ENCODE measurements around the gene FARSA. TPM values are rescaled to one million over a fixed set of nuclear protein-coding genes. Genes with fewer than 3 reads are reported as not detected.
"Not testable (repeated sequence)": the region's sequence is repeated elsewhere in the genome, so short reads cannot be mapped to it uniquely, and the experiment has no call there.

The FARSA gene
- total RNA-seq, 1 donor from 2014 or later, result 165 TPM

DNA sequence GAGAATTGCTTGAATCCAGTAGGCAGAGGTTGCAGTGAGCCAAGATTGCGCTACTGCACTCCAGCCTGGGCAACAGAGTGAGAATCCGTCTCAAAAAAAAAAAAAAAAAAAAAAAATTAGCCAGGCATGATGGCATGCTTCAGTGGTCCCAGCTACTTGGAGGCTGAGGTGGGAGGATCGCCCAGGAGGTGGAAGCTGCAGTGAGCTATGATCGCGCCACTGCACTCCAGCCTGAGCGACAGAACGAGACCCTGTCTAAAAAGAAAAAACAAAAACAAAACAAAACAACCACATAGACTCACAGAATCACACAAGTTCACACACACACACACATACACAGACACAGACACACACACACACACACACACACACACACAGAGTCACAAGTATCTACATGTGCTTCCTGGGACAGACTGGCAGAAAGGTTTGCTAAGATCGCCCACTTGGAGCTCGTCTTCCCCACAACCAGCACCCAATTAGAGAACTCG is 43.2 kb downstream of the FARSA start:
- not testable (repeated sequence) for H3K4me1 Mint-ChIP-seq (ENCODE audit: low read depth); H3K27me3 Mint-ChIP-seq (ENCODE audit: low read depth); DNase-seq (ENCODE audit: low spot score); H3K9me3 Mint-ChIP-seq
- Mint-ChIP-seq H3K4me3 (ENCODE audit: low read depth) (peak overlapping the region; percentile 95), H3K36me3 (ENCODE audit: low read depth) (peaks cover 23% of the 10 kb centered on the region), H3K27ac (peak overlapping the region; percentile 81)
- intact Hi-C loops (cut with micrococcal nuclease), result loop anchor here (2.0 kb wide), 2 partner anchors 28 to 48 kb away; partner anchors contain the start of genes CALR and SYCE2

DNA sequence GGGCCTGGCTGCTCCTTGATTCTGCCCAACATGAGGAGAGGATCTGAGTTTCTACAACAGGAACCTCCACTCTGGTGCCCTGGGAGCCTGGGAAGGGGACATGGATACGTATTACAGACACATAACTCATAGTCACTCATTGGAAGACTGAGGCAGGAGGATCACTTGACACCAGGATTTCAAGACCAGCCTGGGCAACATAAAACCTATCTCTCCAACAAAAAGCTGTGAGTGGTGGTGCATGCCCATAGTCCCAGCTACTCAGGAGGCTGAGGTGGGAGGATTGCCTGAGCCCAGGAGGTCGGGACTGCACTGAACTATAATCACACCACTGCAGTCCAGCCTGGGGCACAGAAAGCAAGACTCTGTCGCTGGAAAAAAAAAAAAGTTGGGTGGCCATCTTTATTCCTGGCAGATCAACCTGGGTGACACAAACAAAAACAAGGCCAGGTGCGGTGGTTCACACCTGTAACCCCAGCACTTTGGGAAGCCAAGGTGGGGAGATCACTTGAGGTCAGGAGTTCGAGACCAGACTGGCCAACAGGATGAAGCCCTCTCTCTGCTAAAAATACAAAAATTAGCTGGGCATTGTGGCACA is 45.4 kb downstream of the FARSA start:
- no peak for DNase-seq (ENCODE audit: low spot score)
- Mint-ChIP-seq H3K36me3 (ENCODE audit: low read depth) (peaks cover 10% of the 10 kb centered on the region), H3K4me3 (ENCODE audit: low read depth) (no peak overlapping the region), H3K27ac (no peak overlapping the region), H3K27me3 (ENCODE audit: low read depth) (no peaks in the 10 kb centered on the region), H3K4me1 (ENCODE audit: low read depth) (peaks cover 15% of the 10 kb centered on the region), H3K9me3 (peaks cover 5% of the 10 kb centered on the region)
- intact Hi-C loops (cut with micrococcal nuclease), result no loop called here

DNA sequence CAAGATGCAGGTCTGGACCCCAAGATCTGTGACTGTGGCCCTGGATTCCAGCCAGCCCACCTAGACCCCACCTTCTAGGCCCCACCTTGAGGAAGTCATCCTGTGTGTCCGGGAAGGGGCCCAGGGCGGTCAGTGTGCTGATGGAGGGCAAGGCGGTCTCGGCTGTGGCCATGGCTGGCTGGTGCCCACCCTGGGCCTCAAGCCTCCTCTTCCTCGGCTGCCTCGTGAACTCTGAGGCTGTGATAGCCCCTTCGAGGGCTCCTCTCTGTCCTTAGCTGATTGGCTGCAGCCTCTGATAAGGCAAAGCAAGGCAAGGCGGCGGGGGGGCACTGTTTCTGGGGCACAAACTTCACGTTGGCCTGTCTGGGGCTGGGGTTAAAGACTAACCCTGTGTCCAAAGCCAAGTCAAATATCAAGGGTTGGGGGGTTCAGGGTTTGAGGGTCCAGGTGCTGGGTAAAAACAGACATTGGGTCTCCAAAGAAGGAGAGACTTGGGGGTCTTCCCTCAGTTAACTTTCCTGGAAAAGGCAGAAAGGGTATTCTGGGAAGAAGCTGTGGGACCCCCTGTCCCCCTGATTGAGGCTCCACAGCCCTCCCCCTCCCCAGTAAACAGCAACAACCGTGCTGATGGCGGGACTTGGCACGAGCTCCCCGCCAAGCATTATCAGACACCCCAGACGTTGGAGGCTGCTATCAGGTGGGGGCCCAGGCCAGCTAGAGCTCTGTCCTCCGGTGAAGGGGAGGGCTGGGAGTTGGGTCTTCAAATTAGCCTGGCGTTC is 46.4 kb downstream of the FARSA start, which contains the start of gene KLF1:
Gene KLF1 (minus strand): TSS at position 233 of the 779 bp plus-strand sequence. CDS start 61 bp downstream, at position 172.
- no peak for DNase-seq (ENCODE audit: low spot score)
- H3K9me3 Mint-ChIP-seq, result peaks cover 5% of the 10 kb centered on the region
- no peak within 1 kb of the TSS for H3K27ac Mint-ChIP-seq
- H3K27me3 Mint-ChIP-seq (ENCODE audit: low read depth), result no peaks in the 10 kb centered on the region
- peaks cover 14% of the 10 kb centered on the region for H3K4me1 Mint-ChIP-seq (ENCODE audit: low read depth)
- H3K4me3 Mint-ChIP-seq (ENCODE audit: low read depth), result peak within 1 kb of the TSS; percentile 41
- H3K36me3 Mint-ChIP-seq (ENCODE audit: low read depth), result peaks cover 10% of the 10 kb centered on the region
- intact Hi-C loops (cut with micrococcal nuclease), result no loop called here

DNA sequence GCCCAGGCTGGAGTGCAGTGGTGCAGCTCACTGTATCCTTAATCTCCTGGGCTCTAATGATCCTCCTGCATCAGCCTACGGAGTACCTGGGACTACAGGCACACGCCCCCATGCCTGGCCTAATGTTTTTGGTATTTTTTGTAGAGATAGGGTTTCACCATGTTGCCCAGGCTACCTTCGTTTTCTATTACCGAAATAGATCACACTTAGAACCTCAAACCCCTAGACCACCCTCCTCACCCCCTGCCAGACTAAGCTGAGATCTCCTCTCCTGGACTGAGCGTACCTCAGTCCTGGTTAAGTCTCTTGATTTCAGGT is 46.9 kb downstream of the FARSA start:
- H3K9me3 Mint-ChIP-seq, result peaks cover 5% of the 10 kb centered on the region
- no peak overlapping the region for H3K27ac Mint-ChIP-seq
- no peaks in the 10 kb centered on the region for H3K27me3 Mint-ChIP-seq (ENCODE audit: low read depth)
- no peak for DNase-seq (ENCODE audit: low spot score)
- H3K4me3 Mint-ChIP-seq (ENCODE audit: low read depth), result peak overlapping the region; percentile 41
- H3K4me1 Mint-ChIP-seq (ENCODE audit: low read depth), result peaks cover 10% of the 10 kb centered on the region
- peaks cover 10% of the 10 kb centered on the region for H3K36me3 Mint-ChIP-seq (ENCODE audit: low read depth)
- intact Hi-C loops (cut with micrococcal nuclease), result no loop called here

DNA sequence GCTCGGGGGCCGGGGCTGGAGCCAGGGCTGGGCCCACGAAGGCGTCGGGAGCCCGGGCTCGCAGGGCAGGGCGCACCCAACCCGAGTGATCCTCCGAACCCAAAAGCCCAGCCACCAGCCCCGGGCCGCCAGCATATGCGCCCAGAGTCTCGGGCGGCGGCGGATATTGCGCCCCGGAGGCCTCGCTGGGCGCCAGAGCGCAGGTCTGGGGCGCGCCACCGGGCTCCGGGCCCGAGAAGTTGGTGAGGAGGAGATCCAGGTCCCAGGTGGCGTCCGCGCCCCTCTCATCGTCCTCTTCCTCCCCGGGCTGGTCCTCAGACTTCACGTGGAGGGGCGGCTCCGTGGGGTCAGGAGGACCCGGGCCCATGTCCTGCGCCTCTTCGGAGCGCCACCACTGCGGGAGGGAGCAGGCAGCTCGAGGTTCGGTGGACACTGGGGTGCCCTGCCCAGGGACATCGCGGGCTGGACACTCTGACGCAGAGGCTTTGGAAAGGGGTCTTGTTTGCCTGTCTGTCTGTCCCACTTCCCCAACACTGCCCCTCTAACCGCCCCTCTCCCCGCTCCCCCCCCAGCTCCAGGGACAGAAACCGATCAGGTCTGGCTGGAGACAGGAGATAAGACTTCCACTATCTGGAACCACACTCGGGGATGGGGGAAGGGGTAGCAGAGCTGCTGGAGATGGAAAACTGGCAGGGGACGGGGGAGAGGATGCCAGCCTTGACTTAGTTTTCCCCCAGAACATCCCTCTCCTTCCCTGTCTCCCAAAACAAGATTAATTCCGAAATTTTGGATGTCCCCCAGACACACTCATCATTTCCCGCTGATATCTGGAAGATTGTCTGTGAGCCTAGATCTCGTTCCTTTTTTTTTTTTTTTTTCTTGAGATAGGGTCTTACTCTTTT is 47.5 kb downstream of the FARSA start:
- DNase-seq (ENCODE audit: low spot score), result no peak
- H3K27ac Mint-ChIP-seq, result no peak overlapping the region
- peaks cover 8% of the 10 kb centered on the region for H3K36me3 Mint-ChIP-seq (ENCODE audit: low read depth)
- H3K27me3 Mint-ChIP-seq (ENCODE audit: low read depth), result no peaks in the 10 kb centered on the region
- intact Hi-C loops (cut with micrococcal nuclease), result loop anchor here (1.0 kb wide), 1 partner anchor 79 kb away; no protein-coding TSS in a partner anchor
- H3K4me1 Mint-ChIP-seq (ENCODE audit: low read depth), result peaks cover 11% of the 10 kb centered on the region
- H3K9me3 Mint-ChIP-seq, result peaks cover 5% of the 10 kb centered on the region
- H3K4me3 Mint-ChIP-seq (ENCODE audit: low read depth), result peak overlapping the region; percentile 41

DNA sequence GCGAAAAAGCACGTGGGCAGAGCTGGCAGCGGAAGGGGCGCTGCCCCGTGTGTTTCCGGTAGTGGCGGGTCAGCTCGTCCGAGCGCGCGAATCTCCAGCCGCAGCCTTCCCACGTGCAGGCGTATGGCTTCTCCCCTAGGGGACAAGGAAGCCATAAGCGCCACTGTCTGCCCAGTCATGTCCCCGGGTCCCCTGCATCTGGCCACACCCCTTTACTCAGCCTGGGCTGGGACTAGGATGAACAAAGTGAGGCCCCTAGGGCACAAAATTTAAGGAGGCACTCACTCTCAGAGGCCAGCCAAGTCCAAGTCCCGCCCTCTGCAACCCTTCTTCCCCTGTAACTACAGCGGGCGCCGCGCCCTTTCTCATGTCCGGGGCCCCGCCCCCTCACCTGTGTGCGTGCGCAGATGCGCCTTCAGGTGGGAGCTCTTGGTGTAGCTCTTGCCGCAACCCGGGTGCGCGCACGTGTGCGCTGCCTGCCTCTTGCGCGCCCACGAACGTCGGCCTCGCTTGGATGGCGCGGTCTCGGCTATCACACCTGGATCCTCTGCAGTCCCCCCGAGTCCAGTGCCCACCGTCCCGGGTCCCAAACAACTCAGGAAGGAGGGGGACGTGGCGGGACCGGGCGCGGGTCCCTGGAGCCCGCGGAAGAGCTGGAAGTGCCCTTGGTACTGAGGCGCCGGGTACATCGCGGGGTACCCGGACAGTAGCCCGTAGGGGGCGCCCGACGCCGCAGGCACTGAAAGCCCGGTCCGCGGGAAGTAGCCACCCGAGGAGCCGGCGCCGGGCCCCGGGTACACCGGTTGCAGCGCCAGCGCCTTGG is 48.4 kb downstream of the FARSA start:
- DNase-seq (ENCODE audit: low spot score), result peak; percentile 82
- H3K9me3 Mint-ChIP-seq, result peaks cover 5% of the 10 kb centered on the region
- H3K27me3 Mint-ChIP-seq (ENCODE audit: low read depth), result no peaks in the 10 kb centered on the region
- intact Hi-C loops (cut with micrococcal nuclease), result loop anchor here (1.0 kb wide), 1 partner anchor 80 kb away; no protein-coding TSS in a partner anchor
- peaks cover 13% of the 10 kb centered on the region for H3K4me1 Mint-ChIP-seq (ENCODE audit: low read depth)
- peak overlapping the region; percentile 61 for H3K27ac Mint-ChIP-seq
- H3K36me3 Mint-ChIP-seq (ENCODE audit: low read depth), result peaks cover 7% of the 10 kb centered on the region
- H3K4me3 Mint-ChIP-seq (ENCODE audit: low read depth), result peak overlapping the region; percentile 84

DNA sequence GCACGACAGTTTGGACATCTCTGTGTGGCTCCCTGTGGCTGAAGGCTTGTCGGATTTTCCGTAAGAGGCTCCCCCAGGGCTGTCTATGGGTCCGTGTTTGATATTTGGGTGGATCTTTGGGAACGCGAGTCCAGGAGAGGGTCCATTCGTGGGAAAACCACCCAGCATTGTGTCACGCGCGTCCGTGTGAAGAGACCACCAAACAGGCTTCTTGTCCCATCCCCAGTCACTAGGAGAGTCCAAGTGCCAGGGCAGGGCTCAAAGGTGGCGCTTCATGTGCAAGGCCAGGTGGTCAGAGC is 48.9 kb downstream of the FARSA start:
- Mint-ChIP-seq H3K27me3 (ENCODE audit: low read depth) (no peaks in the 10 kb centered on the region), H3K27ac (no peak overlapping the region)
- intact Hi-C loops (cut with micrococcal nuclease), result no loop called here

DNA sequence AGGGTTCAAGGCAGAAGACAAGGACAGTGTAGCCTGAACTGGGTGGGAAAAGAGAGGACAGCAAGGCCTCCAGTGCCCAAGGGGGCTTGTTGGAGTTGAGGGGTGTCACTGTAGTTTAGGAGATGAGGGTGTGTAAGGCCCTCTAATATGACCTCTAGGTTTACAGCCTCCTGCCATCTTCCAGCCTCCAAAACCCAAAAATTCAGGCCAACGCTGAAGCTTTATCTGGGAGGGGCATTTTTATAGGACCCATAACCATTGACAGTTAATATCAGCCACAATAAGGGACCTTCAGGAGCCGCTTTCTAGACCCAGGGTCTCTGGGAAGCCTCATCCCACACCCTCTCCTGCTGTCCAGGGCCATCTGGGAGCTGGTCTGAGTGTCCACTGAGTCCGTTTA is 49.3 kb downstream of the FARSA start:
- Mint-ChIP-seq H3K4me1 (ENCODE audit: low read depth) (peaks cover 16% of the 10 kb centered on the region), H3K27ac (no peak overlapping the region)
- intact Hi-C loops (cut with micrococcal nuclease), result no loop called here

More for the DNA sequence above, 48.9 kb downstream of the FARSA start:
- DNase-seq (ENCODE audit: low spot score), result no peak
- peaks cover 5% of the 10 kb centered on the region for H3K9me3 Mint-ChIP-seq
- peaks cover 7% of the 10 kb centered on the region for H3K36me3 Mint-ChIP-seq (ENCODE audit: low read depth)
- H3K4me3 Mint-ChIP-seq (ENCODE audit: low read depth), result peak overlapping the region; percentile 84
- H3K4me1 Mint-ChIP-seq (ENCODE audit: low read depth), result peaks cover 16% of the 10 kb centered on the region

DNA sequence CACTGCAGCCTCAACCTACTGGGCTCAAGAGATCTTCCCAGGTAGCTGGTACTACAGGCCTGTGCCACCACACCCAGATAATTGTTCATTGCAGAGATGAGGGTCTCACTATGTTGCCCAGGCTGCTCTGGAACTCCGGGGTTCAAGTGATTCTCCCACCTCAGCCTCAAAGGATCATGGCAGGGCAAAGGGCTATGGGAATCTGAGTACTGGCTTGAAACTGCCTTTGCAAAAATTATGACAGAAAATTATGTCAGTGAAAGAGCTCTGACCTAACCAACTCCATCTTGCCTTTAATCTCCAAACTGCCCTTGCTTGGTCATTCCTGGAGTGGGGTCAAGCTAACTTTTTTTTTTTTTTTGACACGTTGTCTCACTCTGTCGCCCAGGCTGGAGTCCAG is 50.9 kb downstream of the FARSA start:
- H3K9me3 Mint-ChIP-seq, result peaks cover 5% of the 10 kb centered on the region
- no peak for DNase-seq (ENCODE audit: low spot score)
- H3K27ac Mint-ChIP-seq, result peak overlapping the region; percentile 38
- peaks cover 16% of the 10 kb centered on the region for H3K4me1 Mint-ChIP-seq (ENCODE audit: low read depth)
- H3K4me3 Mint-ChIP-seq (ENCODE audit: low read depth), result peak overlapping the region; percentile 71
- intact Hi-C loops (cut with micrococcal nuclease), result no loop called here
- H3K27me3 Mint-ChIP-seq (ENCODE audit: low read depth), result no peaks in the 10 kb centered on the region
- H3K36me3 Mint-ChIP-seq (ENCODE audit: low read depth), result peaks cover 18% of the 10 kb centered on the region

More for the DNA sequence above, 49.3 kb downstream of the FARSA start:
- no peak for DNase-seq (ENCODE audit: low spot score)
- Mint-ChIP-seq H3K27me3 (ENCODE audit: low read depth) (no peaks in the 10 kb centered on the region), H3K4me3 (ENCODE audit: low read depth) (peak overlapping the region; percentile 30), H3K36me3 (ENCODE audit: low read depth) (peaks cover 7% of the 10 kb centered on the region), H3K9me3 (peaks cover 5% of the 10 kb centered on the region)

DNA sequence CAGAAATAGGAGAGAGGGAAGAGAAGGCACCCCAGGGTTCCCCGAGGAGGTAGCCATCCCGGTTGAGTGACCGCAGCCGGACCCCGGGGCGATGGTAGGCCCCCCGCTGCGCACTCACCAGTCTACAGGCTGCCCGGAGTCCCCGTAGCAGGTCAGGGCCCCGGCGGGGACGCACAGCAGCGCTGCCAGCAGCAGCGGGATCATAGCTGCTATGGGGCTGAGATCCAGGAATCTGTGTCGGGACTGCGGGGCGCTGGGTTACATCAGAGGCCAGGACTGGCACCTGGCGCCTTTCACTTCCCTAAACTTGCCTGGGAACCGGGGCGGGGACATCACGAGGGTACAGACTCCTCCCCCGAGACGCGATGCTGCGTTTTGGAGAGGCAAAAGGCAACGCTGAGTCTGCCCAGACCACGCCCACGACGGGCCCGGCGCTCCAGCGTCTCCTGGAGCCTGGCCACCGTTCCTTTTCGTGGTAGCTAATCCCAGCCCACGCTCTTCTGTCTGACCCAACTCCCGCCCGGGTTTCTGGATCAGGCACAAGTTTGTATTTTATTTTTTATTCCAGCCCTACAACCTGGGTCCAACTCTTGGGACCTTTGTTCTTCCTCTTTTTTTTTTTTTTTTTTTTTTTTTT is 52.2 kb downstream of the FARSA start, which contains the start of gene DNASE2:
Gene DNASE2 (minus strand): TSS at position 278 of the 637 bp plus-strand sequence. CDS start 74 bp downstream, at position 204.
- Mint-ChIP-seq H3K27me3 (ENCODE audit: low read depth) (no peaks in the 10 kb centered on the region), H3K27ac (peak within 1 kb of the TSS; percentile 78), H3K9me3 (peaks cover 5% of the 10 kb centered on the region), H3K4me3 (ENCODE audit: low read depth) (peak within 1 kb of the TSS; percentile 88), H3K4me1 (ENCODE audit: low read depth) (peaks cover 16% of the 10 kb centered on the region), H3K36me3 (ENCODE audit: low read depth) (peaks cover 18% of the 10 kb centered on the region)
- peak; percentile 89 for DNase-seq (ENCODE audit: low spot score)
- intact Hi-C loops (cut with micrococcal nuclease), result no loop called here

DNA sequence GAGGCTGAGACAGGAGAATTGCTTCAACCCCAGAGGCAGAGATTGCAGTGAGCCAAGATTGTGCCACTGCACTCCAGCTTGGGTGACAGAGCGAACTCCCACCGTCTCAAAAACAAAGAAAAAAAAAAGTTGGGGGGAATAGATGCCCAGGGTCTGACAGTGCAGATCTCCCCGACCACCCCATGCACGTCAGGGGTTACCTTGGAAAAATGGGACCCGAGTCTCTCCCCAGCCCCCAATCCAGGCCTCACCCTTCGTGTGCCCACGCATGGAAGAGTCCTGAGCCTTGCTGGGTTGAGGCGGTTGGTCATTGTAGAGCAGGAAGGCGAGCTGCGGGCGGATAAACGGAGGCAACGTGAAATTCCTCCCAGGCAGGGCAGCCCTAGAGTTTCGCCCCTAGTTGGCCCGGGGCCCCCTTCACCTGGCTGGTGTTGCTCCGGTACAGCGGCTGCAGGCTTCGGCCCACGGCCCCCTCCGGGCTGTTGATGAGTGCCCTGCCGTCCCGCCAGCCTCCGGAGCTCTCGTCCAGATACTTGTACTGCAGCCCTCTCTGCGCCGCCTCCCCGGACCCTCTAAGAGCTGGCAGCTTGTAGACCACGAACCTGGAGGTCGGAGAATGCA is 52.9 kb downstream of the FARSA start:
- Mint-ChIP-seq H3K27ac (peak overlapping the region; percentile 78), H3K36me3 (ENCODE audit: low read depth) (peaks cover 18% of the 10 kb centered on the region), H3K4me1 (ENCODE audit: low read depth) (peaks cover 16% of the 10 kb centered on the region), H3K9me3 (peaks cover 5% of the 10 kb centered on the region), H3K4me3 (ENCODE audit: low read depth) (peak overlapping the region; percentile 88), H3K27me3 (ENCODE audit: low read depth) (no peaks in the 10 kb centered on the region)
- DNase-seq (ENCODE audit: low spot score), result no peak
- intact Hi-C loops (cut with micrococcal nuclease), result no loop called here
